ENCODE data around the gene DOHH.

The DOHH gene

DNA sequence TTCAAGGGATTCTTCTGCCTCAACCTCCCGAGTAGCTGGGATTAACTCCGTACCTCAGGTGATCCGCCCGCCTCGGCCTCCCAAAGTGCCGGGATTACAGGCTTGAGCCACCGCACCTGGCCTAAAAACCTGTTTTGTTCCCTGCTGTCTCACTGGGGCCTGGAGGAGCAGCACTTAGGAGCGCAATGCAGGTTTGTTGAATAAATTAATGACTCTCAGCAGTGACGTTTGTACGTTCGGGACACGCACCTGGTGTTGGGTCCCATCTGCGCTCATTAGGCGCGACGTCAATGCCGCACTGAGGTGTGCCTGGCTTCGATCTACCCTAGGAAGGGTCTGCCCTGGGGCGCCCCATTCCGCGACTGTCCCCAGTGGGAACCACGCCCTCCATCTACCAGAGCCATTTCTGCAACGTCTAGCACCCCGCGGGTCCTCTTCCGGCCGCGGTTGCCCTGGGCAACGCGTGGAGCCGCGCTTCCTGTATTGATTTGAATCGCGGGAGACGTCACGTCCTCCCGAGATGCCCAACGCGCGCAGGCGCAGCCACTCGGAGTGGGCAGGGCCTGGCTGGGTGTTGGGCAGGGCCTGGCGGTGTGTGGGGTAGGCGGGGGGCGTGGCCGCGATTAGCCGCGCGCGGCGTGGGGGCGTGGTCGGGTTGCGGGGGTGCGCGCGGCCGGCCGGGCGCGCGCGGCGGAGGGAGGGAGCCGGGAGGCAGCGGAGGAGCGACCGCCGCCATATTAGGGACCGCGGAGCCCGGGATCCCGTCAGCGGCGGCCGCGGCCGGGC lies 5.3 kb upstream of the DOHH start, which contains the start of gene FZR1:
FZR1 (plus strand) TSS at position 714 of the 786 bp plus-strand sequence. CDS start 16,679 bp downstream, outside the sequence.
- no peaks in the 10 kb centered on the region for H3K27me3 Mint-ChIP-seq
- H3K4me3 Mint-ChIP-seq, result peak within 1 kb of the TSS; percentile 89

DNA sequence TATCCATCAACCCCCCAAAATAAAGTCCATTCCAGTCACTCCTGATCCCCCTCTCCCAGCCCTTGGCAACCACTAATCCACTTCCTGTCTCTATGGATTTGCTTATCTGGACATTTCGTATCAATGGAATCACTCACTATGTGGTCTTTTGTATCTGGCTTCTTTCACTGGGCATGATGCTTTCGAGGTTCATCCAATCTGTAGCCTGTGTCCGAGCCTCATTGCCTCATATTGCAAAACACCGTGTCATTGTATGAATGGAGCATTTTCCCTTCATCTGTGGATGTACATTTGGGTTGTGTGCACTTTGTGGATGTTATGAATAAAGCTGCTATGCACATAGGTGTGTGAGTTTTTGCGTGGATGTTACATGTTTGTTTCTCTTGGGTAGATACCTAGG lies 4.3 kb upstream of the DOHH start:
- peaks cover 1% of the 10 kb centered on the region for H3K27me3 Mint-ChIP-seq
- H3K27ac Mint-ChIP-seq, result no peak overlapping the region
- peaks cover 50% of the 10 kb centered on the region for H3K4me1 Mint-ChIP-seq
- DNase-seq, result no peak
- H3K4me3 Mint-ChIP-seq, result peak overlapping the region; percentile 88
- peaks cover 12% of the 10 kb centered on the region for H3K36me3 Mint-ChIP-seq (ENCODE audit: low read depth)
- no peak for ATAC-seq
- H3K9me3 Mint-ChIP-seq, result no peaks in the 10 kb centered on the region

More for the DNA sequence above, 5.3 kb upstream of the DOHH start, which contains the start of gene FZR1:
- DNase-seq (peak; percentile 100), ATAC-seq (peak; percentile 83)
- H3K9me3 Mint-ChIP-seq, result no peaks in the 10 kb centered on the region
- H3K27ac Mint-ChIP-seq, result peak within 1 kb of the TSS; percentile 93
- peaks cover 52% of the 10 kb centered on the region for H3K4me1 Mint-ChIP-seq
- peaks cover 8% of the 10 kb centered on the region for H3K36me3 Mint-ChIP-seq (ENCODE audit: low read depth)

GRCh38 chr19:3503036-3503572 lies 2.6 kb upstream of the DOHH start:
- H3K4me3 Mint-ChIP-seq, result no peak overlapping the region
- H3K27ac Mint-ChIP-seq, result no peak overlapping the region
- peaks cover 1% of the 10 kb centered on the region for H3K27me3 Mint-ChIP-seq
- no peak for ATAC-seq
- DNase-seq, result no peak
- peaks cover 47% of the 10 kb centered on the region for H3K4me1 Mint-ChIP-seq
- H3K36me3 Mint-ChIP-seq (ENCODE audit: low read depth), result peaks cover 8% of the 10 kb centered on the region
- H3K9me3 Mint-ChIP-seq, result no peaks in the 10 kb centered on the region

DNA sequence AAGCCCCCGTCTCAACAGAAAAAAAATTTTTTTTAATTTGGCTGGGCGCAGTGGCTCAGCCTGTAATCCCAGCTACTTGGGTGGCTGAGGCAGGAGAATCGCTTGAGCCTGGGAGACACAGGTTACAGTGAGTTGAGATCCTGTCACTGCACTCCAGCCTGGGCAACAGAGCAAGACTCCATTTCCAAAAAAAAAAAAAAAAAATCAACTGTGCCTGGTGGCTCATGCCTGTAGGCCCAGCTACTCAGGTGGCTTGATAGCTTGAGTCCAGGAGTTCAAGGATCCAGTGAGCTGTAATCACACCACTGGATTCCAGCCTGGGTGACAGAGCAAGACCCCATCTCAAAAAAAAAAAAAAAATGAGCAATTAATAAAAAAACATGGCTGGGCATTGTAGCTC lies 1.3 kb upstream of the DOHH start:
- H3K27ac Mint-ChIP-seq, result no peak overlapping the region
- H3K4me3 Mint-ChIP-seq, result no peak overlapping the region
- no peak for DNase-seq
- peaks cover 1% of the 10 kb centered on the region for H3K27me3 Mint-ChIP-seq
- peaks cover 11% of the 10 kb centered on the region for H3K36me3 Mint-ChIP-seq (ENCODE audit: low read depth)
- ATAC-seq, result no peak
- no peaks in the 10 kb centered on the region for H3K9me3 Mint-ChIP-seq
- peaks cover 39% of the 10 kb centered on the region for H3K4me1 Mint-ChIP-seq

GRCh38 chr19:3499738-3500428 lies 591 bp downstream of the DOHH start:
- H3K27me3 Mint-ChIP-seq, result peaks cover 1% of the 10 kb centered on the region
- ATAC-seq (peak; percentile 7), DNase-seq (no peak)
- H3K4me1 Mint-ChIP-seq, result peaks cover 29% of the 10 kb centered on the region
- peaks cover 20% of the 10 kb centered on the region for H3K36me3 Mint-ChIP-seq (ENCODE audit: low read depth)
- H3K27ac Mint-ChIP-seq, result peak overlapping the region; percentile 98
- peak overlapping the region; percentile 91 for H3K4me3 Mint-ChIP-seq
- no peaks in the 10 kb centered on the region for H3K9me3 Mint-ChIP-seq

GRCh38 chr19:3497757-3498520 lies 2.5 kb downstream of the DOHH start:
- Mint-ChIP-seq H3K9me3 (no peaks in the 10 kb centered on the region), H3K27me3 (peaks cover 1% of the 10 kb centered on the region), H3K36me3 (ENCODE audit: low read depth) (peaks cover 24% of the 10 kb centered on the region), H3K4me3 (no peak overlapping the region), H3K4me1 (peaks cover 31% of the 10 kb centered on the region), H3K27ac (no peak overlapping the region)
- DNase-seq (no peak), ATAC-seq (no peak)

DNA sequence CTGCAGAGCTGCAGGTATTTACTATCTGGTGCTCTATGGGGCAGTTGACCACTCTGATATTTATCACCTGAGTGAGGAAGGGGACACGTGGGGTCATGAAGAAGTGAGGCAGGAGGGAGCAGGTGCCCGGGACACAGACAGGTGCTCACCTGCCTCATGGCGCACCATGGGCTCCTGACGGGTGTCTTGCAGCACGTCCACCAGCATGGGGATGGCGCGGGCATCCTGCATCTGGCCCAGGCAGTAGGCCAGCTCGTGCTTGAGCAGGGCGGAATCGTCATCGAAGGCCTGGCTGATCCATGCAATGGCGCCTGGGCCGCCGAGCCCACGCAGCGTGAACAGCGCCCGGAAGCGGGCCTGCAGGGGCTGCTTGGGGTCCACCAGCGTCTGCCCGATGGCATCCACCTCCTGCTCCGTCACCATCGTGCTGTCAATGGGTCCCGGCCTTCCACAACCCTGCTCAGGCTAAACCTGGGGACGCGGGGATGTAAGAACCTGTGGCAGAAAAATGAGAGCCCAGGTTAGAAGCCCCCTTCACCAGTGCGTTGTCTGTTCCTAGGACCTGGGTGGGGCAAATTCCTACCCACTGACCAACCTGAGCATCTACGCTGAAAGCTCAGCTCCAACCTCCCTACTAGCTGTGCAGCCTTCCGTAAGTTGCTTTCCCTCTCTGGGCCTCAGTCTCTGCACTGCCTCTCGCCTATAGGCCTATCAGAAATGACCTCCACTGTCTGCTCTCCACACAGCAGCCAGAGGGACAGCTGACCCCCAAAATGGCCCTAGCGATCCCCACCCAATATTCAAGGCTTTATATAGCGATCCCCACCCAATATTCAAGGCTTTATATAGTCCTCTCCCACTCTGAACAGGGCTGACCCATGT lies 3.8 kb downstream of the DOHH start:
- H3K4me3 Mint-ChIP-seq, result no peak overlapping the region
- ATAC-seq (no peak), DNase-seq (no peak)
- H3K36me3 Mint-ChIP-seq (ENCODE audit: low read depth), result peaks cover 27% of the 10 kb centered on the region
- H3K27ac Mint-ChIP-seq, result no peak overlapping the region
- H3K4me1 Mint-ChIP-seq, result peaks cover 31% of the 10 kb centered on the region
- no peaks in the 10 kb centered on the region for H3K9me3 Mint-ChIP-seq
- peaks cover 1% of the 10 kb centered on the region for H3K27me3 Mint-ChIP-seq

- Mint-ChIP-seq H3K36me3 (ENCODE audit: low read depth) (peaks cover 22% of the 10 kb centered on the region), H3K27ac (peak overlapping the region; percentile 22), H3K9me3 (no peaks in the 10 kb centered on the region), H3K4me1 (peaks cover 19% of the 10 kb centered on the region), H3K4me3 (no peak overlapping the region), H3K27me3 (no peaks in the 10 kb centered on the region)
- peak; percentile 69 for ATAC-seq
- peak; percentile 62 for DNase-seq
These were observed 5.9 kb downstream of the DOHH start for GRCh38 chr19:3494559-3494958.

DNA sequence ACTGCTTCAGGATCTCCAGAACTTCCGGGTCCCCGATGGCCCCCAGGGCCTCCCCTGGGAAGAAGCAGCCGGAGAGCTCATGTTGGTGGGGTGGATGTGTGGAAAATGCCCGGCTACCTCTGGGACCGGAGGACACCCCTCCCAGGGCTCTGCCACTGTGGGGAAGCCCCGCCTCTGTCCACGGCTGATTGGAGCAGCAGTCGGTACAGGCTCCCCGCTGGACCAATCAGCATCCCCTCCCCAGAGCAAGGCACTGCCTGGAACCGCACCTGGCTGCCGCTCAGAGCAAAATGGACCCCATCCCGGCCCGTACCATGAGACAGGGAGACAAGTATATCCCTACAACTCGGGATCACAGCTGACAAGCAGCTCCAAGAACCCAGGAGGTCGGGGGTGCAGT lies 6.4 kb downstream of the DOHH start:
- Mint-ChIP-seq H3K36me3 (ENCODE audit: low read depth) (peaks cover 20% of the 10 kb centered on the region), H3K4me3 (no peak overlapping the region), H3K27ac (no peak overlapping the region), H3K9me3 (no peaks in the 10 kb centered on the region), H3K27me3 (no peaks in the 10 kb centered on the region), H3K4me1 (peaks cover 15% of the 10 kb centered on the region)
- ATAC-seq, result peak; percentile 70
- peak; percentile 45 for DNase-seq

DNA sequence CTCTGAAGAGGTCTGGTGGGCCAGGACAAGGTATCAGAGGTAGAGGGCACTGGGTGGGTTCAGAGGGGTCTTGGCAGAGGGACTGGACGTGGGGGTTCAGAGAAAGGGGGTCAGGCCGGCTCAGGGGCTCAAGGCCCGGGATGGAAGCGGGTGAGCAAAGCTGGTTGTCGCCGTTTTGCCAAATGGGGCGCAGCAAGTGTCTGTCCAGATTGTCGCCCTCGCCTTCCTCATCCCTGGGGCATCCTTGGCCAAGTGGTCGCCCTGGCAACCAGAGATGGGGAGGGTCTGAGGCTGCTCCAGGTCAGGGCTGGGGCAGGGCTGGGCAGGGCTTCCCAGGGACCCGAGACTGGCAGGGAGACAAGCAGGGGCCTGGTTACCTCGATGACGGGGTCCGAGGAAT lies 6.8 kb downstream of the DOHH start:
- no peak for ATAC-seq
- Mint-ChIP-seq H3K27me3 (no peaks in the 10 kb centered on the region), H3K36me3 (ENCODE audit: low read depth) (peaks cover 19% of the 10 kb centered on the region), H3K4me3 (no peak overlapping the region), H3K9me3 (no peaks in the 10 kb centered on the region), H3K4me1 (peaks cover 11% of the 10 kb centered on the region), H3K27ac (no peak overlapping the region)
- no peak for DNase-seq

DNA sequence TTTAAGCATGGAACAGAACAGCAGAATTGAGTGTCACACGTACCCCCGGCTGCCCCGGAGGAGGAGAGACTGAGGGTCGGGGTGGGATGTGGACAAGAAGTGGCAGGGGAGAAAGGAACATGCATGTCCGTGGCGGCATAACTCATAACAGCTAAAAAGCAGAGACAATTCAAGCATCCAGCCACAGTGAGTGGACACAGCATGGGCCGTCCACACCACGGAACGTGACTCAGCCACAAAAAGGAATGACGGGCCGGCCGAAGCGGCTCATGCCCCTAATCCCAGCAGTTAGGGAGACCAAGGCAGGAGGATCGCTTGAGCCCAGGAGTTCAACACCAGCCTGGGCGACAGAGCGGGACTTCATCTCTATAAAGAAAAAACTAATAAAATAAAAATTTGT lies 7.6 kb downstream of the DOHH start:
- H3K4me3 Mint-ChIP-seq, result no peak overlapping the region
- peaks cover 7% of the 10 kb centered on the region for H3K4me1 Mint-ChIP-seq
- H3K27ac Mint-ChIP-seq, result no peak overlapping the region
- H3K9me3 Mint-ChIP-seq, result no peaks in the 10 kb centered on the region
- peaks cover 17% of the 10 kb centered on the region for H3K36me3 Mint-ChIP-seq (ENCODE audit: low read depth)
- ATAC-seq (no peak), DNase-seq (no peak)
- H3K27me3 Mint-ChIP-seq, result no peaks in the 10 kb centered on the region

DNA sequence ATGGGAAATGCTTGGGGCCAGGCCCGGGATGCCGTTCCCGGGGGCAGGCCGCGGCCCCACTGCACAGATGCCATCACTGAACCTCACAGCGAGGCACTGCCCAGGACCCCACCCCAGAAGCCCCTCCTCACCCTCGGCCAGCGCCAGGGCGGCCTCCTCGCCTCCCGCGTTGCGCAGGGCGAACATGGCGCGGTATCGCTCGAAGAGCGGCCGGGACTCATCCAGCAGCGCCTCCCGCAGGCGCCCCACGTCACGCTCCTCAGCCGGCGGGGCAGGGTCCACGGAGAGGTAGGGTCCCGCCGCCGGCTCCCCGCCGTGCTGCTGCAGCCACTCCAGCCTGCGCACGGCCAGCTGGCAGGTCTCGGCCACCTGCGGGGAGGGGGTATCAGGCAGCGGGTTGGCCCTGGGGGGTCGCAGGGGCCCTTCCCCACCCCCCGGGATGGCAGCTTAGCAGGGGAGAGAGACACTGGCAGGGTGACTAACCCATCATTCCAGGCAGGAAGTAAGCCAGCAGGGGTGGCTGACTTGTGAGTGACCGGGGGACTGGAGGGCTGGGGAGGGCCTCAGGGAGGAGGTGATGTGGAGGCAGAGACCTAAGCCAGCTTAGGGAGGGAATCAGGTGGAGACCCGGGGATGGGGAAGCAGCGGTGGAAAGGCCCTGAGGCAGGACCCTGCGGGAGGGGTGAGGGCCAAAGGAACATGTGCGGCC lies 8.2 kb downstream of the DOHH start:
- Mint-ChIP-seq H3K4me3 (no peak overlapping the region), H3K27ac (no peak overlapping the region), H3K36me3 (ENCODE audit: low read depth) (peaks cover 16% of the 10 kb centered on the region), H3K27me3 (no peaks in the 10 kb centered on the region), H3K4me1 (peaks cover 6% of the 10 kb centered on the region), H3K9me3 (no peaks in the 10 kb centered on the region)
- ATAC-seq (no peak), DNase-seq (no peak)

GRCh38 chr19:3491396-3492119 lies 8.9 kb downstream of the DOHH start:
- Mint-ChIP-seq H3K4me1 (peaks cover 6% of the 10 kb centered on the region), H3K27me3 (no peaks in the 10 kb centered on the region), H3K9me3 (no peaks in the 10 kb centered on the region), H3K36me3 (ENCODE audit: low read depth) (peaks cover 16% of the 10 kb centered on the region), H3K4me3 (no peak overlapping the region), H3K27ac (no peak overlapping the region)
- ATAC-seq (no peak), DNase-seq (no peak)
